Transverse colon (tissue), 4 donors: Measurements from ENCODE around the gene GOLT1B.

Source experiments
- CTCF ChIP-seq, 5 experiments: fragments of 200-600 bp in 3 of 5; fragments of 450-650 bp in 2 of 5; sonication (generic) in 3 of 5; IDR thresholded peaks; 1 replicate in 2 of 5; 2 replicates in 3 of 5; pipeline ENCODE4 v1.5.1; 2016 to 2017; ENCODE audit warnings: antibody characterized with exemption in 5 of 5, inconsistent platforms in 3 of 5, mild to moderate bottlenecking in 2 of 5, moderate library complexity in 1 of 5
- POLR2AphosphoS5 ChIP-seq, 3 donors: sonication (generic); formaldehyde crosslinking; IDR thresholded peaks; one replicate each; pipeline ENCODE4 v1.6.1; 2016; ENCODE audit warnings: antibody characterized with exemption in 3 of 3

GRCh38 chr12:21545557-21545956, 44.0 kb downstream of the GOLT1B start:
- TF ChIP-seq POLR2AphosphoS5 (IDR thresholded peaks at IDR 0.05) (no peak), CTCF (IDR thresholded peaks at IDR 0.05) (no peak)
